Heart left ventricle (tissue), 13 donors: ENCODE data around the gene HAPLN2.

Experiments used
- CTCF ChIP-seq, 12 donors: fragments of 200-600 bp; sonication (generic) in 4 of 12; IDR thresholded peaks; one replicate each; pipeline versions ENCODE4 v1.5.0 to v1.8.0; 2018 to 2022; ENCODE audit warnings: antibody characterized with exemption in 12 of 12, mild to moderate bottlenecking in 5 of 12
- POLR2A ChIP-seq, 2 donors: fragments of 450-650 bp; IDR thresholded peaks; one replicate each; pipeline ENCODE4 v1.6.1; 2017; ENCODE audit warnings: antibody characterized with exemption in 2 of 2, mild to moderate bottlenecking in 2 of 2, moderate library complexity in 2 of 2
- donor health status: ischemic (EF 13 %, LVEDD 7.1; RV severe dilation, severe dysfunction).
- donor health status: DM: no; HTN: yes; CAD: no.
- donor health status: DM: no; HTN: no; CAD: no.
- donor health status: ischemic (EF 25% LVEDD 6.9; RV normal size, moderate dysfunction).
- donor health status: ischemic (EF 25% LVEDD 5.7; RV mildly dilated, moderate dysfunction).
- donor health status: ischemic (EF 35%, LVEDD 5.7; RV mildly dilated, moderate dysfunction).
- donor health status: nonischemic (EF 11% LVEDD 7.7; RV severe dilation, severe dysfunction).
- donor health status: DM: yes; HTN: yes; CAD: no.
- donor health status: PGD.
- donor health status: ischemic (EF 29% LVEDD 5.4; RV normal size, mild dysfunction).
- donor health status: nonischemic (EF 23%, LVEDD 6.1; RV moderate dilation, normal function).

DNA sequence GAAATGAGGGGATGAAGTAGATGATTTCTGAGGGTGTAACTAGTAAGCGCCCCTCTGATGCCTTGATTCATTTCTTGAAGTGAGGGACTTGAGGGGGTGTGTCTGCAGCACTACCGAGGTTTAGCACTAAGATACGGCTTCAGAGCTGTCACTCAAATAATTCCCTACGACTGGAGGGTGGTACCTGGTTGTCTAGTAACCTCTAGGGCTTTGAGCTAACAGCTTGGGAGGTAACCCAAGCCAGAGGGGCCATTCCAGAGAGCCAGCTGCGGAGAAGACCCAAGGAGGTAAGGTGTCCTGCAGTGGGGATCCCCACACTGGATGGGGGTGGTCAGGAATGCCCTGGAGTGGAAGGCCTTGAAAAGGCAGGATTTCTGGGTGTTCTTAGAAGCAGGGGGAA is 39.7 kb upstream of the HAPLN2 start, which contains the start of gene TTC24:
- no peak for TF ChIP-seq CTCF (IDR thresholded peaks at IDR 0.05)
- TF ChIP-seq POLR2A (IDR thresholded peaks at IDR 0.05), result no peak
